Omental fat pad (tissue), 4 donors: ENCODE data around the gene SEC14L6. TPM values are rescaled to one million over a fixed set of nuclear protein-coding genes. Genes with fewer than 3 reads are reported as not detected.
"Not testable (repeated sequence)": the region's sequence is repeated elsewhere in the genome, so short reads cannot be mapped to it uniquely, and the experiment has no call there.

ENCODE experiments used
- ATAC-seq: fragments of 150-250 bp; one replicate; pipeline ENCODE4 v1.9.1; 2016; ENCODE audit warnings: mild to moderate bottlenecking, moderate library complexity; ENCODE audit not compliant: low FRiP score
- DNase-seq: peaks from one replicate; pipeline ENCODE4 v3.0.0-alpha.2; 2019; ENCODE audit warnings: low spot score
- CTCF ChIP-seq, 3 donors: fragments of 450-650 bp; IDR thresholded peaks; one replicate each; pipeline ENCODE4 v1.5.1; 2016 to 2017; ENCODE audit warnings: antibody characterized with exemption in 3 of 3, mild to moderate bottlenecking in 3 of 3, moderate library complexity in 2 of 3
- total RNA-seq, 4 donors: library from RNA; depleted of rRNA; stranded (reverse); fragments of >200 nt; gene quantifications; one replicate each; pipeline ENCODE4 v1.1.0, GENCODE V29; 2016

Gene SEC14L6
- total RNA-seq, 4 donors from 2014 or later = 1.3 to 3.9 (median 2.2) TPM; not detected in 1

GRCh38 chr22:30566125-30566524, 19.6 kb upstream of the SEC14L6 start:
- DNase-seq (no peak), ATAC-seq (no peak)
- TF ChIP-seq CTCF (IDR thresholded peaks at IDR 0.05) = no peak

- DNase-seq (no peak), ATAC-seq (no peak)
- no peak for TF ChIP-seq CTCF (IDR thresholded peaks at IDR 0.05)
These were observed 18.8 kb upstream of the SEC14L6 start for GRCh38 chr22:30565341-30565740.

- no peak for TF ChIP-seq CTCF (IDR thresholded peaks at IDR 0.05)
- no peak for ATAC-seq
- no peak for DNase-seq
These were observed 18.2 kb upstream of the SEC14L6 start for GRCh38 chr22:30564761-30565119.

GRCh38 chr22:30564045-30564760, 17.7 kb upstream of the SEC14L6 start:
- DNase-seq (no peak), ATAC-seq (no peak)
- TF ChIP-seq CTCF (IDR thresholded peaks at IDR 0.05) = no peak

- DNase-seq (no peak), ATAC-seq (peak; percentile 26)
- TF ChIP-seq CTCF (IDR thresholded peaks at IDR 0.05) = no peak
These were observed 15.8 kb upstream of the SEC14L6 start for GRCh38 chr22:30562366-30562765.

GRCh38 chr22:30561402-30562189, 15.1 kb upstream of the SEC14L6 start:
- TF ChIP-seq CTCF (IDR thresholded peaks at IDR 0.05) = no peak
- ATAC-seq (no peak), DNase-seq (no peak)

- ATAC-seq, DNase-seq: not testable (repeated sequence)
These were observed 14.2 kb upstream of the SEC14L6 start for GRCh38 chr22:30560643-30561202.
